Heart right ventricle (tissue), 16 donors: Measurements from ENCODE around the gene RAB11FIP5. TPM values are rescaled to one million over a fixed set of nuclear protein-coding genes. Genes with fewer than 3 reads are reported as not detected.

ENCODE experiments used
- ATAC-seq, 8 donors: fragments of 200-7000 bp; cut with Tn5 transposase; one replicate each; pipeline ENCODE4 v1.9.1; 2020; ENCODE audit warnings: mild to moderate bottlenecking in 8 of 8, moderate library complexity in 8 of 8, moderate number of reproducible peaks in 1 of 8
- DNase-seq, 2 donors: peaks; one replicate each; pipeline ENCODE4 v3.0.0-alpha.2; 2020
- H3K27ac ChIP-seq, 10 donors: fragments of 200-600 bp; sonication (generic) in 2 of 10; one replicate each; pipeline versions ENCODE4 v1.5.0 to v1.8.0; 2020 to 2022; ENCODE audit warnings: mild to moderate bottlenecking in 3 of 10
- H3K27me3 ChIP-seq, 7 donors: fragments of 200-600 bp; one replicate each; pipeline ENCODE4 v1.8.0; 2021 to 2022; ENCODE audit warnings: mild to moderate bottlenecking in 2 of 7
- H3K36me3 ChIP-seq, 9 donors: fragments of 200-600 bp; sonication (generic) in 1 of 9; one replicate each; pipeline versions ENCODE4 v1.5.0 to v1.8.0; 2020 to 2022; ENCODE audit warnings: mild to moderate bottlenecking in 2 of 9
- H3K4me1 ChIP-seq, 9 donors: fragments of 200-600 bp; sonication (generic) in 1 of 9; one replicate each; pipeline versions ENCODE4 v1.5.0 to v1.8.0; 2020 to 2022; ENCODE audit warnings: mild to moderate bottlenecking in 4 of 9
- H3K4me3 ChIP-seq, 10 donors: fragments of 200-600 bp; sonication (generic) in 2 of 10; one replicate each; pipeline versions ENCODE4 v1.5.0 to v1.8.0; 2020 to 2022; ENCODE audit warnings: mild to moderate bottlenecking in 7 of 10, moderate library complexity in 2 of 10
- H3K9me3 ChIP-seq, 11 donors: fragments of 200-600 bp in 10 of 11; sonication (generic) in 2 of 11; one replicate each; pipeline versions ENCODE4 v1.5.0 to v1.8.0; 2013 to 2022; ENCODE audit warnings: mild to moderate bottlenecking in 2 of 11, control low read depth in 1 of 11, moderate library complexity in 1 of 11
- CTCF ChIP-seq, 9 donors: fragments of 200-600 bp; sonication (generic) in 2 of 9; IDR thresholded peaks; one replicate each; pipeline versions ENCODE4 v1.5.0 to v1.8.0; 2021 to 2022; ENCODE audit warnings: antibody characterized with exemption in 9 of 9, mild to moderate bottlenecking in 5 of 9, moderate library complexity in 1 of 9
- WGBS, 2 donors: extraction: QIAGEN DNeasy Blood & Tissue Kit; methylation state at CpG; one replicate each; pipeline ENCODE4 v1.1.7; 2013; ENCODE audit warnings: inconsistent platforms in 1 of 2; 5-methylcytosine and 5-hydroxymethylcytosine counted together
- intact Hi-C, 10 donors: fragments of 100-400 bp; cut with DNase I; formaldehyde crosslinking; loops; one replicate each; pipeline versions ENCODE4 v1.11.1 to v1.14.2; 2022
- long read RNA-seq, 3 donors: library from polyadenylated mRNA; unstranded; transcript quantifications; one replicate each; pipeline ENCODE4 v2.0.0, GENCODE V29; 2020 to 2021
- polyA plus RNA-seq, 2 donors: library from polyadenylated mRNA; stranded (reverse); fragments of 200-250 nt; gene quantifications; one replicate each; pipeline ENCODE4 v1.2.3, GENCODE V29; 2013
- total RNA-seq, 10 donors: library from RNA; stranded (reverse); fragmentation: NEBNext Ultra II Directional in 3 of 10; extraction: Animal tissue kit (Norgen Biotek cat#: 25700) in 3 of 10; gene quantifications; one replicate each; pipeline versions ENCODE4 v1.2.1 to v1.2.4, GENCODE V29; 2021 to 2023
- donor health status: Arrhythmogenic right ventricular cardiomyopathy.
- donor health status: ischemic (EF 13 %, LVEDD 7.1; RV severe dilation, severe dysfunction).
- donor health status: healthy with polysubstance abuse.
- donor health status: DM: no; HTN: yes; CAD: no.
- donor health status: DM: no; HTN: no; CAD: no.
- donor health status: ischemic (EF 25% LVEDD 6.9; RV normal size, moderate dysfunction).
- donor health status: ischemic (EF 25% LVEDD 5.7; RV mildly dilated, moderate dysfunction).
- donor health status: healthy.
- donor health status: DM: yes; HTN: yes; CAD: no.
- donor health status: Ischemic cardiomyopathy.
- donor health status: ischemic (EF 35%, LVEDD 5.7; RV mildly dilated, moderate dysfunction).
- donor health status: nonischemic (EF 11% LVEDD 7.7; RV severe dilation, severe dysfunction).
- donor health status: DM: yes; HTN: yes; CAD: no.
- donor health status: PGD.
- donor health status: ischemic (EF 29% LVEDD 5.4; RV normal size, mild dysfunction).
- donor health status: nonischemic (EF 23%, LVEDD 6.1; RV moderate dilation, normal function).

RAB11FIP5 gene, protein sequence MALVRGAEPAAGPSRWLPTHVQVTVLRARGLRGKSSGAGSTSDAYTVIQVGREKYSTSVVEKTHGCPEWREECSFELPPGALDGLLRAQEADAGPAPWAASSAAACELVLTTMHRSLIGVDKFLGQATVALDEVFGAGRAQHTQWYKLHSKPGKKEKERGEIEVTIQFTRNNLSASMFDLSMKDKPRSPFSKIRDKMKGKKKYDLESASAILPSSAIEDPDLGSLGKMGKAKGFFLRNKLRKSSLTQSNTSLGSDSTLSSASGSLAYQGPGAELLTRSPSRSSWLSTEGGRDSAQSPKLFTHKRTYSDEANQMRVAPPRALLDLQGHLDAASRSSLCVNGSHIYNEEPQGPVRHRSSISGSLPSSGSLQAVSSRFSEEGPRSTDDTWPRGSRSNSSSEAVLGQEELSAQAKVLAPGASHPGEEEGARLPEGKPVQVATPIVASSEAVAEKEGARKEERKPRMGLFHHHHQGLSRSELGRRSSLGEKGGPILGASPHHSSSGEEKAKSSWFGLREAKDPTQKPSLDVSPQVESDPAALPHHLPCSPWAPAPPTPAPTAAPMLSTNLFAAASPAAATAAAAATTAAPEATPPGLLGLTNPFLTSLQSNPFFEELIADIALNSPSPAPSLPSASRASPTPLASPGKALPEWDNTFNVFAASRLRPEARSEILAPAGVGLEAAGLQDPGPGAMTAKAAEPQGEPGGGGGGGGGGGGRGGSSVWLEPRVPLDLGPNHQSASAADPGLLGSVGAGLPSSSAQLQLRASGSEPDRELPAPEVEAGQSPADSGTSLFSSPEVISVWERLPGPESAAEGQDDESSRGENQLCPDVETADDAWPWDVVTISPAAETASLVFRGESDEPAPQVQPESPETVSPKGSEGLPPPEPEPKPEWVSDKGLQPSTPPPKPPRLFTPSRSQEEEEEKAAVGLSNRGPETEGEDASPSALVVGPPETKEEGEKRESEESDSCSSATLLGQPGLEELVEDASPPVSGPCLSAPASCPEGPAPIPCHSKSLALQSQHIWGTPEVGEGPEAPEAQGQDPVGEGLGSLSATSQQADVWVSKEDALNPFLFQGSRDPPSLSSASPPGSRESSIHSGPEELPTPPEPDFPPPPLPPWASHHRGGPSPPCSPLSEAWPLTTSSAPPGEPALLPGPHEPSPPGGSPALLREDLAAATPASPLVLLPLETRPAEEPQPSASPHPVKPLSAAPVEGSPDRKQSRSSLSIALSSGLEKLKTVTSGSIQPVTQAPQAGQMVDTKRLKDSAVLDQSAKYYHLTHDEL (N-terminal part only)
- 10 to 100 TPM; 16.3 to 30.4 (median 22.3) TPM for total RNA-seq
- polyA plus RNA-seq, result 10 to 100 TPM in 1 of 2 donors, 1 to 10 TPM in 1; 6.8 to 25.2 TPM
- long read RNA-seq, donor 1, full-length matches to known transcripts, result 11 of 29 reads
- long read RNA-seq, donor 1, partial matches to known transcripts, result 4 of 29 reads
- long read RNA-seq, donor 1, other reads (novel, unspliced or antisense), result 14 of 29 reads
- long read RNA-seq, donor 2, full-length matches to known transcripts, result 9 of 25 reads
- long read RNA-seq, donor 2, partial matches to known transcripts, result 16 of 25 reads
- long read RNA-seq, donor 2, other reads (novel, unspliced or antisense), result 0 of 25 reads
- long read RNA-seq, donor 3, full-length matches to known transcripts, result 6 of 21 reads
- long read RNA-seq, donor 3, partial matches to known transcripts, result 15 of 21 reads
- long read RNA-seq, donor 3, other reads (novel, unspliced or antisense), result 0 of 21 reads

- ATAC-seq (peak; percentile 69 to 86 (median 80)), DNase-seq (peak; percentile 61 to 81)
- WGBS, 2 donors, result 1 to 2% methylated on average over 83 to 92 of the region's 93 CpGs
- Histone ChIP-seq H3K27ac (peak within 1 kb of the TSS in 9 of 10 donors; percentile 70 to 89 (median 84)), H3K27me3 (peaks cover 0 to 23% (median 0%) of the 10 kb centered on the region in 7 donors), H3K9me3 (no peaks in the 10 kb centered on the region), H3K36me3 (no peaks in the 10 kb centered on the region), H3K4me3 (peak within 1 kb of the TSS; percentile 68 to 99 (median 88)), H3K4me1 (peaks cover 18 to 47% (median 36%) of the 10 kb centered on the region in 9 donors)
- intact Hi-C loops, result loop anchor here in 1 of 10 donors (5.0 kb wide), 1 partner anchor 41 kb away; the partner anchor contains the start of gene SFXN5
- TF ChIP-seq CTCF (IDR thresholded peaks at IDR 0.05), result peak in 1 of 9 donors; percentile 18
These were observed at the start of gene RAB11FIP5 for GRCh38 chr2:73112913-73113854. RAB11FIP5 (minus strand) TSS chr2:73112948; CDS start chr2:73112777, 171 bp downstream.

GRCh38 chr2:73156539-73157124 is 43.9 kb upstream of the RAB11FIP5 start:
- Histone ChIP-seq H3K4me3 (peak overlapping the region in 1 of 10 donors; percentile 14), H3K36me3 (no peaks in the 10 kb centered on the region), H3K9me3 (peaks cover 0 to 6% (median 0%) of the 10 kb centered on the region in 11 donors), H3K27me3 (peaks cover 0 to 27% (median 17%) of the 10 kb centered on the region in 7 donors), H3K4me1 (peaks cover 0 to 8% (median 4%) of the 10 kb centered on the region in 9 donors), H3K27ac (no peak overlapping the region)
- intact Hi-C loops, result loop anchor here in 8 of 10 donors (1.0 to 5.0 kb wide), 5 partner anchors 69 to 164 kb away; no protein-coding TSS in a partner anchor
- peak; percentile 62 to 88 (median 81) for TF ChIP-seq CTCF (IDR thresholded peaks at IDR 0.05)
- WGBS, 2 donors, result 7 to 8% methylated on average over 24 of the region's 24 CpGs
- DNase-seq (peak; percentile 52 to 66), ATAC-seq (peak; percentile 83 to 94 (median 88))

GRCh38 chr2:73142937-73143336 is 30.2 kb upstream of the RAB11FIP5 start:
- Histone ChIP-seq H3K27ac (no peak overlapping the region), H3K9me3 (peaks cover 0 to 3% (median 0%) of the 10 kb centered on the region in 11 donors), H3K27me3 (peaks cover 0 to 4% (median 0%) of the 10 kb centered on the region in 7 donors), H3K4me3 (no peak overlapping the region), H3K36me3 (no peaks in the 10 kb centered on the region), H3K4me1 (no peaks in the 10 kb centered on the region)
- no peak for TF ChIP-seq CTCF (IDR thresholded peaks at IDR 0.05)
- intact Hi-C loops, result no loop called here
- ATAC-seq (no peak), DNase-seq (no peak)
- 88 to 92% methylated on average over 2 of the region's 2 CpGs for WGBS, 2 donors
